Measurements from ENCODE around the gene DNTTIP2. TPM values are rescaled to one million over a fixed set of nuclear protein-coding genes. Genes with fewer than 3 reads are reported as not detected.
"Not testable (repeated sequence)": the region's sequence is repeated elsewhere in the genome, so short reads cannot be mapped to it uniquely, and the experiment has no call there.

Gene DNTTIP2
- total and polyA plus RNA-seq, 11 donors, result 17.7 to 55.8 (median 39.1) TPM

- Histone ChIP-seq H3K27me3 (no peaks in the 10 kb centered on the region), H3K27ac (no peak overlapping the region), H3K4me1 (peaks cover 0 to 38% (median 22%) of the 10 kb centered on the region in 12 donors), H3K9me3 (no peaks in the 10 kb centered on the region), H3K4me3 (no peak overlapping the region), H3K36me3 (peaks cover 0 to 65% (median 64%) of the 10 kb centered on the region in 9 donors)
- DNase-seq (no peak), ATAC-seq (no peak)
- intact Hi-C loops (cut with DNase I), result loop anchor here in 1 of 10 donors (10.0 kb wide), 1 partner anchor 571 kb away; no protein-coding TSS in a partner anchor
- WGBS, 4 donors, result 68 to 74% (median 71%) methylated on average over 1 of the region's 1 CpG
- TF ChIP-seq POLR2A (IDR thresholded peaks at IDR 0.05), result no peak
- TF ChIP-seq, protein P1, sequence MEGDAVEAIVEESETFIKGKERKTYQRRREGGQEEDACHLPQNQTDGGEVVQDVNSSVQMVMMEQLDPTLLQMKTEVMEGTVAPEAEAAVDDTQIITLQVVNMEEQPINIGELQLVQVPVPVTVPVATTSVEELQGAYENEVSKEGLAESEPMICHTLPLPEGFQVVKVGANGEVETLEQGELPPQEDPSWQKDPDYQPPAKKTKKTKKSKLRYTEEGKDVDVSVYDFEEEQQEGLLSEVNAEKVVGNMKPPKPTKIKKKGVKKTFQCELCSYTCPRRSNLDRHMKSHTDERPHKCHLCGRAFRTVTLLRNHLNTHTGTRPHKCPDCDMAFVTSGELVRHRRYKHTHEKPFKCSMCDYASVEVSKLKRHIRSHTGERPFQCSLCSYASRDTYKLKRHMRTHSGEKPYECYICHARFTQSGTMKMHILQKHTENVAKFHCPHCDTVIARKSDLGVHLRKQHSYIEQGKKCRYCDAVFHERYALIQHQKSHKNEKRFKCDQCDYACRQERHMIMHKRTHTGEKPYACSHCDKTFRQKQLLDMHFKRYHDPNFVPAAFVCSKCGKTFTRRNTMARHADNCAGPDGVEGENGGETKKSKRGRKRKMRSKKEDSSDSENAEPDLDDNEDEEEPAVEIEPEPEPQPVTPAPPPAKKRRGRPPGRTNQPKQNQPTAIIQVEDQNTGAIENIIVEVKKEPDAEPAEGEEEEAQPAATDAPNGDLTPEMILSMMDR (IDR thresholded peaks at IDR 0.05), result no peak
Measured at GRCh38 chr1:93876244-93876643, 2.8 kb downstream of the DNTTIP2 start.

GRCh38 chr1:93874025-93874651, 4.9 kb downstream of the DNTTIP2 start:
- intact Hi-C loops (cut with DNase I), result loop anchor here in 1 of 10 donors (10.0 kb wide), 1 partner anchor 569 kb away; no protein-coding TSS in a partner anchor

GRCh38 chr1:93871366-93871765, 7.6 kb downstream of the DNTTIP2 start:
- peaks cover 0 to 12% (median 4%) of the 10 kb centered on the region in 12 donors for H3K4me1 ChIP-seq
- peaks cover 0 to 95% (median 89%) of the 10 kb centered on the region in 9 donors for H3K36me3 ChIP-seq
- TF ChIP-seq, protein P1 (IDR thresholded peaks at IDR 0.05), result no peak
- TF ChIP-seq POLR2A (IDR thresholded peaks at IDR 0.05), result no peak
- intact Hi-C loops (cut with DNase I), result loop anchor here in 1 of 10 donors (10.0 kb wide), 1 partner anchor 567 kb away; no protein-coding TSS in a partner anchor
- no peak overlapping the region for H3K4me3 ChIP-seq
- DNase-seq, result no peak
- no peaks in the 10 kb centered on the region for H3K9me3 ChIP-seq
- ATAC-seq, result no peak
- no peaks in the 10 kb centered on the region for H3K27me3 ChIP-seq
- H3K27ac ChIP-seq, result no peak overlapping the region
- 80 to 83% (median 82%) methylated on average over 4 of the region's 4 CpGs for WGBS, 4 donors

More at GRCh38 chr1:93874025-93874651, 4.9 kb downstream of the DNTTIP2 start:
- Histone ChIP-seq H3K9me3 (no peaks in the 10 kb centered on the region), H3K27me3 (no peaks in the 10 kb centered on the region), H3K36me3 (peaks cover 0 to 86% (median 85%) of the 10 kb centered on the region in 9 donors), H3K27ac (no peak overlapping the region), H3K4me3 (no peak overlapping the region), H3K4me1 (peaks cover 0 to 32% (median 16%) of the 10 kb centered on the region in 12 donors)
- 74 to 77% (median 76%) methylated on average over 3 of the region's 3 CpGs for WGBS, 4 donors
- TF ChIP-seq, protein P1 (IDR thresholded peaks at IDR 0.05), result peak; percentile 22 to 53 (median 36)
- TF ChIP-seq POLR2A (IDR thresholded peaks at IDR 0.05), result no peak
- ATAC-seq (no peak), DNase-seq (no peak)

DNA sequence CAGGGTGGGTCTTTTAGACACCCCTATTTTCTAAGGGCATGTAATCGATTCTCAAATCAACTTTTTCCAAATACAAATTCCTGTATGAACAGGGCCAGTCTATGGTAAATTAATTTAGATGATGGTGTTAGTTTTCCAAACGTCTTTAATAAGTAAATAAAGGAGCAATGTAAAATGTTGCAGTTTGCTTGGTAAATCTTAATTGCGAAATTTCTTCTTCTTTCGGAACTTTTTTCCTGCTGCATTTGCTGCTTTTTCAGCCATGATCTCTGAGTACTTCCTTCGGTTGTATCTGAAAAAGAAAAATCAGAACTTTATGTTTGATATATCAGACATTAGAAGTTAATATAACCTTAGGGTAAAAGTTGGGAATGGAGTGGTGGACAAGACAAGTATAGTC, 9.4 kb downstream of the DNTTIP2 start:
- no peak for TF ChIP-seq POLR2A (IDR thresholded peaks at IDR 0.05)
- TF ChIP-seq, protein P1 (IDR thresholded peaks at IDR 0.05), result no peak
- no peak overlapping the region for H3K4me3 ChIP-seq
- intact Hi-C loops (cut with DNase I), result loop anchor here in 1 of 10 donors (10.0 kb wide), 1 partner anchor 565 kb away; no protein-coding TSS in a partner anchor
- DNase-seq, result no peak
- WGBS, 4 donors, result 89 to 95% (median 92%) methylated on average over 5 of the region's 5 CpGs
- H3K27ac ChIP-seq, result no peak overlapping the region
- ATAC-seq, result no peak
- H3K4me1 ChIP-seq, result no peaks in the 10 kb centered on the region
- H3K9me3 ChIP-seq, result no peaks in the 10 kb centered on the region
- H3K36me3 ChIP-seq, result peaks cover 0 to 78% (median 72%) of the 10 kb centered on the region in 9 donors
- no peaks in the 10 kb centered on the region for H3K27me3 ChIP-seq

GRCh38 chr1:93868492-93868891, 10.5 kb downstream of the DNTTIP2 start:
- H3K4me3 ChIP-seq; H3K27me3 ChIP-seq; intact Hi-C loops (cut with DNase I); ATAC-seq; DNase-seq; H3K9me3 ChIP-seq; H3K27ac ChIP-seq; H3K4me1 ChIP-seq: not testable (repeated sequence)
- peaks cover 0 to 67% (median 60%) of the 10 kb centered on the region in 9 donors for H3K36me3 ChIP-seq
- 93 to 100% (median 97%) methylated on average over 1 of the region's 1 CpG for WGBS, 4 donors
